H54 (cell line): ENCODE measurements around the gene GRID1.

Experiments used
- DNase-seq: peaks from one replicate; pipeline ENCODE4 v3.0.0; 2011; ENCODE audit warnings: low spot score, mixed read lengths; ENCODE audit not compliant: insufficient read length
- FAIRE-seq: peaks from 3 replicates; lab custom pipeline; 2011; peaks lifted over from hg19 to GRCh38; lab: Jason Lieb, UNC
- POLR2A ChIP-seq: IDR thresholded peaks from 2 replicates; pipeline ENCODE4 v1.6.1; 2011; ENCODE audit warnings: low read depth, mild to moderate bottlenecking, low read length

Gene GRID1

GRCh38 chr10:86359111-86359510, 7.5 kb downstream of the GRID1 start:
- TF ChIP-seq POLR2A: no peak
- DNase-seq: no peak
- FAIRE-seq: no peak

GRCh38 chr10:86357676-86358075, 8.9 kb downstream of the GRID1 start:
- TF ChIP-seq POLR2A: no peak
- DNase-seq (no peak), FAIRE-seq (no peak)

GRCh38 chr10:86357041-86357440, 9.6 kb downstream of the GRID1 start:
- FAIRE-seq (no peak), DNase-seq (no peak)
- TF ChIP-seq POLR2A: no peak

- DNase-seq (no peak), FAIRE-seq (no peak)
- TF ChIP-seq POLR2A: no peak
These were observed 10.3 kb downstream of the GRID1 start for GRCh38 chr10:86356296-86356695.

GRCh38 chr10:86355571-86356038, 11.0 kb downstream of the GRID1 start:
- TF ChIP-seq POLR2A: no peak
- no peak for FAIRE-seq
- no peak for DNase-seq

- TF ChIP-seq POLR2A: no peak
- DNase-seq (no peak), FAIRE-seq (no peak)
These were observed 11.6 kb downstream of the GRID1 start for GRCh38 chr10:86354761-86355540.

GRCh38 chr10:86353506-86354485, 12.8 kb downstream of the GRID1 start:
- FAIRE-seq (no peak), DNase-seq (no peak)
- TF ChIP-seq POLR2A: no peak

- no peak for TF ChIP-seq POLR2A
- no peak for FAIRE-seq
These were observed 15.7 kb downstream of the GRID1 start for GRCh38 chr10:86350897-86351296.

GRCh38 chr10:86349940-86350630, 16.5 kb downstream of the GRID1 start:
- TF ChIP-seq POLR2A: no peak
- FAIRE-seq (no peak), DNase-seq (no peak)

More at GRCh38 chr10:86350897-86351296, 15.7 kb downstream of the GRID1 start:
- no peak for DNase-seq

GRCh38 chr10:86349474-86349873, 17.1 kb downstream of the GRID1 start:
- TF ChIP-seq POLR2A: no peak
- FAIRE-seq: no peak
- no peak for DNase-seq

GRCh38 chr10:86348321-86349210, 18.0 kb downstream of the GRID1 start:
- DNase-seq: no peak
- no peak for FAIRE-seq
- TF ChIP-seq POLR2A: no peak

- FAIRE-seq (no peak), DNase-seq (no peak)
- TF ChIP-seq POLR2A: no peak
These were observed 18.7 kb downstream of the GRID1 start for GRCh38 chr10:86347856-86348255.

- no peak for FAIRE-seq
- no peak for TF ChIP-seq POLR2A
- DNase-seq: no peak
These were observed 19.6 kb downstream of the GRID1 start for GRCh38 chr10:86346799-86347665.
